Measurements from ENCODE around the gene ATP1A4.
"Not testable (repeated sequence)": the region's sequence is repeated elsewhere in the genome, so short reads cannot be mapped to it uniquely, and the experiment has no call there.

ATP1A4 gene

DNA sequence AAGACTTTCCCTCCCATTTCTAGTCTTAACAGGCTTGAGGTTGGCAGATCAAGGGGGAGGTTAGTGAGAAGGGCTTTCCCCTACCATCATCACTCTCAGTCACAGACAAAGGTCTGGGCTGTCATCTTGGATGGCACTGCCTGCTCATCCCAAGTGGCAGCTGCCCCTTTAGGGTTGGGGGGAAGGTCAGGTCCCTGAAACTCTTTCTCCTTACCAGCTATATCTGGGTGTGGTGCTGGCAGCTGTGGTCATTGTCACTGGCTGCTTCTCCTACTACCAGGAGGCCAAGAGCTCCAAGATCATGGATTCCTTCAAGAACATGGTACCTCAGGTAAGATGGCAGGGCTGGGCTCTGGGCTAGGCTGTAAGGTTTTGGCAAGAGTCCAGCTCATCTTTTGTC lies 27.7 kb upstream of the ATP1A4 start:
- no peak for DNase-seq (ENCODE audit: low spot score)

DNA sequence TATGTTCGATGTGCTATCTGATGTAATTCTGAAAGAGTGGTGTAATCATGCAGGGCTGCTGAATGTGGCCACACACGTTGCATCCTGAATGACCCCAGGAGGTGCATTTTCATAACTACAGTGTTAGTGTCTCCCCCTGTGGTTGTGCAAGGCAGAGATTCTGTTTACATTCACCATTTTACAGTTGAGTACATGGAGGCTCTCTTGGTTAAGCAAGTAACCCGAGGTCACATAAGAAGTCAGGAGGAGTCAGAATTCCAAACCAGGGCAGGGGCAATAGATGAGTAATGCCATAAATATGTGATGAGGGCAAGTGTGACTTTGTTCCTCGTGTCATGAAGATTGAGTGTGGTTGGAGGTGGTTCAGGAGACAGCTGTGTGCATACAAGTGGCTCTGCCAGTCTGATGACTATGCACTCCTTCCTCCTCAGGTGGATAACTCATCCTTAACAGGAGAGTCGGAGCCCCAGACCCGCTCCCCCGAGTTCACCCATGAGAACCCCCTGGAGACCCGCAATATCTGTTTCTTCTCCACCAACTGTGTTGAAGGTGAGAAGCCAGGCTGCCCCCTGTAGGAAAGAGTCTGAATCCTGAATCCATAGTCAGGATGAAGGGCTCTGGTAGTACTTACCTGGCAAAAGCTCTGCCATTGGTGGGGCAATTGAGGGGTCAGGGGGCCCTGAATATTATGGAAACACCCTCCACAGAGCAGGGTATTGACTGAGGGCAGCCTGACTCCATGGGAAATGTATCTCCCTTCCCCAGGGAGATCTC lies 26.5 kb upstream of the ATP1A4 start:
- no peak for DNase-seq (ENCODE audit: low spot score)

DNA sequence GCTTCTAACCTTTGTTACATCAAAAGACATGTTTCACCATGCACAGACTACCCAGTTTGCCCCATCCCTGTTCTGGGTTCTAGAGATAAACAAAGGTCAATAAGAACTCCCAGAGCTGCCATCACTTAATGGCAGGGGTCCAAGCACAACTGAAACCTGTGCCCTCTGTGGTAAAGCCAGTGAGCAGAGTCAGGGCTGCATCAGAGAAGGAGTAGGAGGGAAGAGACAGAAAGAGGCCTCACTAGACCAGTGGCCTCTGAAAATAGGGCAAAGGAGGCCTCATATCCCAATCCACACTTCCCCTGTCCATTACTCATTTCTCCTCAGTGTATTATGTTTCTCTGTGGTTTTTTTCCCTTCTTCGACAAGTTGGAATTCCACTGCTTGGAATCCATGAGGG lies 25.7 kb upstream of the ATP1A4 start:
- no peak for DNase-seq (ENCODE audit: low spot score)

DNA sequence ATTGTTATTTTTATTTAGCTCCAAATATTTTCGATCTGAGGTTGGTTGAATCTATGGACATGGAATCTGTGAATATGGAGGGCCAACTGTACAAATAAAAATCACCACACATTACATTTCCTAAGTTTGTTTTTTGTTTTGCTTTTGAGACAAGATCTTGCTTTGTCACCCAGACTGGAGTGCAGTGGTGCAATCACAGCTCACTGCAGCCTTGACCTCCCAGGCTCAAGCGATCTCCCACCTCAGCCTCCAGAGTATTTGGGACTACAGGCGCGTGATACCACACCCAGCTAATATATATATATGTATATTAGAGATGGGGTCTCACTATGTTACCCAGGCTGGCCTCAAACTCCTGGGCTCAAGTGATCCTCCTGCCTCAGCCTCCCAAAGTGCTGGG lies 25.1 kb upstream of the ATP1A4 start:
- DNase-seq (ENCODE audit: low spot score) = not testable (repeated sequence)

DNA sequence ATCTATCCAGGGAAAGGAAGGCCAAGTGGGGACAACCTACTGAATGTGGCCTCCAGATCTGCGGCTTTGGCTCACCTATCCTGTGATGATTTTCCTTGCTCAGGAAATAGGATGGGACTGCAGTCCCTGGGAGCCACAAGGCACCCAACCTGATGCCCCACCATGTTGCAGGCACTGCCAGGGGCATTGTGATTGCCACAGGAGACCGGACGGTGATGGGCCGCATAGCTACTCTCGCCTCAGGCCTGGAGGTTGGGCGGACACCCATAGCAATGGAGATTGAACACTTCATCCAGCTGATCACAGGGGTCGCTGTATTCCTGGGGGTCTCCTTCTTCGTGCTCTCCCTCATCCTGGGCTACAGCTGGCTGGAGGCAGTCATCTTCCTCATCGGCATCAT lies 24.0 kb upstream of the ATP1A4 start:
- DNase-seq (ENCODE audit: low spot score) = no peak

DNA sequence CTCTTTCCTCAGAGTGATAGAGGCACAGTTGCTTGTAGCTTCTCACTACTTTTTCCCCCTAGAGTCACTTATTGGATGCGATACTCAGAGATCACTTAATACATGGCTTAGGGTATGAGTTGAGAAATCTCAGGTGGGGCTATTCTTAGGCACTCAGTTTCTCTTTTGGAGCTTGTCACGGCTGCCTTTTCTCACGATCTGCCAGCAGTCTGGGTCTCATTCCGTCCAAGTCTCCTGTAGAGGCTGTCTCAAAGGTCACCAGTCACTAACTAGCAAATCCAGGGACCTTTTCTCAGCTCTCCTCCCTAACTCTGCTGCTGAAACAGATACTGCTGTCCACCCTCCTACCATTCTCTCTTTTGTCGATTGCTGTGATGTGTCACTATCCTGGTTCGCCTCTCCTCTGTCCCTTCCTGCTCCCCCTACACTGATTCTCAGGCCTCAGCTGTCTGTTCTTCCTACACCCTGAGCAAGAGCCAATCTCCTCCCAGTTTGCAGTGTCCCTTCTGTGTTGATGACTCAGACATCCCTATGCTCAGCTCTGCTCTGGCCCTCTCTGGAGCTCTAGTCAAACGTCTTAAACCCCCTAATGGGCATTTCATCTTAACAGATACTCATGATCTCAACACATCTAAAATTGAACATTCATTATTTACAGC lies 23.4 kb upstream of the ATP1A4 start:
- no peak for DNase-seq (ENCODE audit: low spot score)

DNA sequence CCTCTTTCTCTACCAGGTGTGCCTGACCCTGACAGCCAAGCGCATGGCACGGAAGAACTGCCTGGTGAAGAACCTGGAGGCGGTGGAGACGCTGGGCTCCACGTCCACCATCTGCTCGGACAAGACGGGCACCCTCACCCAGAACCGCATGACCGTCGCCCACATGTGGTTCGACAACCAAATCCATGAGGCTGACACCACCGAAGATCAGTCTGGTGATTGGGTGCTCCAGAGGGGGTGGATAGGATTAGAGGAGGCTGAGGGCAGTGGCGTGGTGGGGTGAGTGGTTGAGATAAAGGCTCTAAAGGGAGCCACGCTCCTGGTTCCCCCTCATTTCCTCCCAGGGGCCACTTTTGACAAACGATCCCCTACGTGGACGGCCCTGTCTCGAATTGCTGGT lies 22.8 kb upstream of the ATP1A4 start:
- DNase-seq (ENCODE audit: low spot score) = no peak

DNA sequence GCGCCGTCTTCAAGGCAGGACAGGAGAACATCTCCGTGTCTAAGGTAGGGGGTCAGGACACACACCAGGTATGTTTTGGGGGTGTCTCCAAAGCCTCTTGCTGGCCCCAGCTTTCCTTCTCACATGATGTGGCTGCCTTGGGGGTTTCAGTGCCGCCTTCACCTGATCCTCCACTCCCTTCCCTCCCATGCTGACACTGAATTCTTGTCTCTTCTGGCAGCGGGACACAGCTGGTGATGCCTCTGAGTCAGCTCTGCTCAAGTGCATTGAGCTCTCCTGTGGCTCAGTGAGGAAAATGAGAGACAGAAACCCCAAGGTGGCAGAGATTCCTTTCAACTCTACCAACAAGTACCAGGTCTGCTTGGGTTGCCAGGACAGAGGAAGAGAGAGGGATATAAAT lies 22.4 kb upstream of the ATP1A4 start:
- DNase-seq (ENCODE audit: low spot score) = no peak

DNA sequence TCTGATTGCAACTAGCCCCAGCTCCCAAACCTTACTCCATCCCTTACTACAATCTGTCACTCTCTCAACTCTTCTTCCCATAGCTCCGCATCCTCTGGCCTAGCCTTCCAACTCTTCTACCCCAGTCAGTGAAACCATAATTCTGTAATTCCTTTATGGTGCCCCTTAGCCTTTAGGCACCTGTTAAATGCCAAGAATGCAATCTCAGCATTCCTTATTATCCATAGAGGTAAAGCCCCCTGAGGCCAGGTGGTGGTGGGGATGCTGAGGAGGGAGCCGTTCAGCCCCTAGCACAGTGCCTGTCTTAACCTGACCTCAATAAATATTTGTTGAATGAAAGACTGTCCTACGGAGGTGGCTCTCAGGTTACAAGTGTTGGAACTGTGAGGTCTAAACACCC lies 21.8 kb upstream of the ATP1A4 start:
- DNase-seq (ENCODE audit: low spot score) = no peak

DNA sequence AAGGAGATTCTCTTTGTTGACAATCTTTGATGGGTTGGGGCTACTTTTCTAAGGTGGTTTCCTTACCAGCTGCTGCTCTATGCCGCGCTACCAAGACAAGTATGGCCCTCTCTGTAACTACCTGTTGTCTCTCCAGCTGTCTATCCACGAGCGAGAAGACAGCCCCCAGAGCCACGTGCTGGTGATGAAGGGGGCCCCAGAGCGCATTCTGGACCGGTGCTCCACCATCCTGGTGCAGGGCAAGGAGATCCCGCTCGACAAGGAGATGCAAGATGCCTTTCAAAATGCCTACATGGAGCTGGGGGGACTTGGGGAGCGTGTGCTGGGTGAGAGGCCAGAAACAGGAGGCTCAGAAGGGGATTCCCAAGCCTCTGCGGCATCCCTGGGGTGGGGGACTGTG lies 21.4 kb upstream of the ATP1A4 start:
- DNase-seq (ENCODE audit: low spot score) = no peak

DNA sequence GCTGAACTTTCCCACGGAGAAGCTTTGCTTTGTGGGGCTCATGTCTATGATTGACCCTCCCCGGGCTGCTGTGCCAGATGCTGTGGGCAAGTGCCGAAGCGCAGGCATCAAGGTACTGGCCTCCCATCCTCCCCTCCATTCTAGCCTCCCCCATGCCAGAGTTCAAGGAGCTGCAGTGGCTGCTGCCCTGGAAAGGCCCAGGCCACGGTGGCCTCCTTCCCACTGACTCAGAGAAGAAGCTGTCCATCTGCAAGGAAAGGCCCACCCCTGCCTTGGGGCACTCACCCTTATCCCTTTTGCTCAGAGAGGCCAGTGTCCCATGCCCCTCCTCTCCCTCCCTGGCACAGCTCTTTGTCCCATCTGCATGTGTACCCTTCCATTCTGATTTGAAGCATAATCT lies 20.9 kb upstream of the ATP1A4 start:
- no peak for DNase-seq (ENCODE audit: low spot score)

DNA sequence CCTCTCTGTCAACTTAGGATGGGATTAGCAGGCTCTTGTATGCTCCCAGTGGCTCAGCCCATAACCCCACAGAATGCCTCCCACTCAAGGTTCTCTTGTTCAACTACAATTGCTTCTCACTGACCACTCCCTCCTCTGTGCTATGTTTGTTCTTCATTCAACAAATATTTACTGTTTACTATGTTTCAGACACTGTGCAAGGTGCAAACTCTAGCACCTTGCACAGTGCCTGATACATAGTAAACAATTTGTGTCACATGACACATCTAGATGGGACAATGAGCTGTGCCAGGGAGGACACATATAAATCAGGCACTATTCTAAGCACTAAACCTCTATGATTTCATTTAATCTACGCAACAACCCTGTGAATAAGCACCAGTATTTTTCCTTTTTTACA lies 20.5 kb upstream of the ATP1A4 start:
- DNase-seq (ENCODE audit: low spot score) = no peak

DNA sequence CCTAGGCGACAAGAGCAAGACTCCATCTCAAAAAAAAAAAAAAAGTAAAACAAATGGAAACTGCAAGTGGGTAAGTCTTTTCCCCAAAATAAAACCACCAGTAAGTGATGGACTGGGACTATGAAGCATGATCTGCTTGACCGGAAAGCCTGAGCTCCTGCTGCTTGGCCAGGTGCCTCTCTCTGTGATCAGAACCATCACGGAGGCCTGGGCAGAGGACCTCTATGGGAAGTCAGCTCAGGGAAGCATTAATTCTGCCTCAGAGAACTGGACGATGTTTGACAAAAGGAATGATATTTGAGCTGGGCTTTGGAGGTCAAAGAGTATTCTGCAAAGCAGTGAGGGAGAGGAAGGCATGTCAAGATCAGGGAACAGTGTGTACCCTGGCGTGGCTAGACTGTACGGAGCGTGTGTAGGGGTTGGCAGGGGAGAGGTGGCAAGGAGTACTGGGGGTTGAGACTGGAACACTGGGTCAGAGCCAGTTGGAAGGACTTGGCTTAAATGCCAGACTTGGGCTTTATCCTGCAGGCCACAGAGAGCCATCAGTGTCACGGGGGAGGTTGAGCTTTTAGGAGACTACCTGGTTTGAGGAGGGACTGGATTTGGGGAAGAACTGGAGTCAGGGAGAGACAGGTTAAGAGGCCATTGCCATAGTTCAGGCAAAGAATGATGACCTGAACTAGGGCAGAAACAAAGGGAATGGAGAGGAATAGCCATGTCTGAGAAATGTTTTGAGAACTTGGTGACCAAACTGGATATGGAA lies 19.4 kb upstream of the ATP1A4 start:
- no peak for DNase-seq (ENCODE audit: low spot score)

DNA sequence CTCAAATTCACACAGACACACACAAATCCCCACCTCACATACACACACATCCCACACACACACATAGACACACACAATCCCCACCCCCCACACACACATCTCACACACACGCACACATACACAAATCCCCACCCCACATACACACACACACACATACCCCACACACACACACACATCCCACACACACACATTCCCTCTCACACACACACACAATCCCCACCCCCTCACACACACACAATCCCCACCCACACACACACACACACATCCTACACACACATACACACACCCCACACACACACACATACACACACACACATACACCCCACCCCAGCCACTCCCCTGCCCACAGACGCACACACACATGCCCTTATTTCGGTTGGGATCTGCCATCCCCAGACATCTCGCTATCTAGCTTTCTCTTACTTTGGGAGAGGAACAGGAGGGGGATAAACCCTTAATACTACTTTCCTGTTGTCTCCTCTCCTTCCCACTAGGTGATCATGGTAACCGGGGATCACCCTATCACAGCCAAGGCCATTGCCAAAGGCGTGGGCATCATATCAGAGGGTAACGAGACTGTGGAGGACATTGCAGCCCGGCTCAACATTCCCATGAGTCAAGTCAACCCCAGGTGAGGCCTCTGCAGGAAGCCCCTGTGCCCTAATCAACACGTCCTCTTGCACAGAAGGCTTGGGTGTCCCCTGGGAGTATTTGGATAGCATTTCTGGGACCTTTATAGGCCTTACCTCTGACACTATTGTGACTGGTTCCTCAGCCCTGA lies 17.2 kb upstream of the ATP1A4 start:
- no peak for DNase-seq (ENCODE audit: low spot score)

DNA sequence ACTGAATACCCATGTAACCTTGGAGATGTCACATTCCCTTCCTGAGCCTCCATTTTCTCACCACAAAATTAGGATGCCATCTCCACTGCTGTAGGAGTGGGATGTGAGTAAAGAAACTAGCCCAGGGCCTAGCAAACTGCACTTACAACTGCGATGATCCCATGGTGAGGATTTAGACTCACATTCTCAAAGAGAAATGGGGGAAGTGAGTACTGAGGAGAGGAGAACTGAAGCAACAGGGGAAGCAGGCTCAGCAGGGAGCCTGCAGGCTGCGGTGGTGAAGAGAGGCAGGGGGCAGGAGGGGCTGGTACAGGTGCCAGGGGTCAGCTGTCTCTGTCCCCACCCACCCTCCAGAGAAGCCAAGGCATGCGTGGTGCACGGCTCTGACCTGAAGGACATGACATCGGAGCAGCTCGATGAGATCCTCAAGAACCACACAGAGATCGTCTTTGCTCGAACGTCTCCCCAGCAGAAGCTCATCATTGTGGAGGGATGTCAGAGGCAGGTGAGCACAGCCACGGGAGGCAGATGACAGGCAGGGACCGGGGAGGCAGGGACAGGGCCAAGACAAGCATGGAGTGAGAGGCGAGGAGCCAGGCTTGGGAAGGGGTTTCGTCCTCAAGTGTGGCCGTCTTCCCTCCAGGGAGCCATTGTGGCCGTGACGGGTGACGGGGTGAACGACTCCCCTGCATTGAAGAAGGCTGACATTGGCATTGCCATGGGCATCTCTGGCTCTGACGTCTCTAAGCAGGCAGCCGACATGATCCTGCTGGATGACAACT lies 16.4 kb upstream of the ATP1A4 start:
- DNase-seq (ENCODE audit: low spot score) = no peak

DNA sequence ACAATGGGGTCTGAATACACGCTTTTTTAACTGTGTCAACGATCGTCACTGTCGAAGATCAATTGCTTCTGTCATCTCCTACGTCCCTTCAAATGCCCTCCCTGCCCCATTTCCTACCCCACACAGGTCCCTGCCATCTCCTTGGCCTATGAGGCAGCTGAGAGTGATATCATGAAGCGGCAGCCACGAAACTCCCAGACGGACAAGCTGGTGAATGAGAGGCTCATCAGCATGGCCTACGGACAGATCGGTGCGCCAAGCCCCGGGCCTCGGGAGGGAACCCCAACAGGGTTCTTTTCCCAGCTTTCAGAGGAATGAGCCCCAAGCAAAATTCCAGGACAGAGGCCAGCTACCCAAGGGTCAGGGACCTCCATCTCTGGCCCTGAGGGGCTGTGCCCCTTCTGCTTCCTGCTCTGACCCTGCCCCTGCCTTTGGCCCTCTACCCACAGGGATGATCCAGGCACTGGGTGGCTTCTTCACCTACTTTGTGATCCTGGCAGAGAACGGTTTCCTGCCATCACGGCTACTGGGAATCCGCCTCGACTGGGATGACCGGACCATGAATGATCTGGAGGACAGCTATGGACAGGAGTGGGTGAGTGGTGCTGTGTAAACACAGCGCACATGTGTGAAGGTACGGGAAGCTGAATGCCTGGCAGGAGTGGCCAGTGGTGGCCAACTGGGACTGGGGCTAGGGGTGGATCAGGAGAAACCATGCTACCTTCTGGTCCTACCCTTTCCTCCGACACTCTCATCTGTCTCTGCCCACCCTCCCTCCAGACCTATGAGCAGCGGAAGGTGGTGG lies 15.1 kb upstream of the ATP1A4 start:
- no peak for DNase-seq (ENCODE audit: low spot score)

DNA sequence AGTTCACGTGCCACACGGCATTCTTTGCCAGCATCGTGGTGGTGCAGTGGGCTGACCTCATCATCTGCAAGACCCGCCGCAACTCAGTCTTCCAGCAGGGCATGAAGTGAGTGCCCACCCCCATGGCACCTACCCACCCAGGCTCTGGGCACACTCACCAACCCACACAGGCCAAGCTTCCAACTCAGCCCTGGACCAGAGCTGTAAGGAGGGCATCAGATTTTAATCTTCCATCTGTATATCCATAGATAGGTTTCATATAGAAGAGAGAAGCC lies 14.5 kb upstream of the ATP1A4 start:
- no peak for DNase-seq (ENCODE audit: low spot score)

DNA sequence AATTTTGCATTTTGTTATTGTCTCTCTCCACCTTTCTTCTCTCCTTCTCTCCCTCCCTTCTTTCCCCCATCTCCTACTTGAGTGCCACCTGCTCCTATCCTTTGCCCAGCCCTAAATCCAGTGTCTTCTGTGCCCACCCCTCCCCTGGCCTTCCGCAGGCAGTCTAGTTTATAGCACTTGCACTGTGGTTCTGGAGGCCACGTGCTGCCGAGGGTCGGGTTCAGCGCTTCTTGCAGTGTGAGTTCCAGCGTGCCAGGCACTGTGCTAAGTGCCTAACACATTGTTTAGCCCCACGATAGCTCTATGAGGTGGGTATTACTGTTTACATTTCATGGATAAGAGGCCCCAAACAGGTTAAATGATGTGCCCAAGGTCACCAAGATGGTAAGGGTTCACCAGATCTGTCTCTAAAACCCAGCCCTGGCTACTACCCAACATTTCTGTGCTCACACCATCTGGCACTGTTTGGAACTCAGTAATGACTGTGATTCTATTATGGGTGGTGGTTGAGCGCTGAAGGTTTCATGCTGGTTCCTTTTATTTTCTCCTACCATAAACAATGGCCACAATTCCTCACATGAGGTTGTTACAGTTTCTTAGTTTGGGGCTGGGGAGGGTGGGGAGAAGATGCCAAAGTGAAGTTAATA lies 14.1 kb upstream of the ATP1A4 start:
- DNase-seq (ENCODE audit: low spot score) = no peak

DNA sequence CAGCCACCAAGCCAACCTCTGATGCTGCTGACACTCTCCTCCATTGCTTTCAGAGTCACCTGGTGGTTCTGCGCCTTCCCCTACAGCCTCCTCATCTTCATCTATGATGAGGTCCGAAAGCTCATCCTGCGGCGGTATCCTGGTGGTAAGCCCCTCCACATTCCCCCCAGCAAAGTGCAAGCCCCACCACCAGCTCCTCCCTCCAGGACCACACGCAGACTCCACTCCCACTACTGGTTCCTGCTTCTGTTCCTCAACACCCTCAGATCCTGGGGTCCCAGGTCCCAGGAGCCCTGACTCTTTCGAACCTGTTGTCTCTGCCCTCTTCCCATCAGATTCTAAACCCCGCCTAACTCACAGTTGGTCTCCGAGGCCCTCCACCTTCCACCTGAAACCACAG lies 11.6 kb upstream of the ATP1A4 start:
- no peak for DNase-seq (ENCODE audit: low spot score)

DNA sequence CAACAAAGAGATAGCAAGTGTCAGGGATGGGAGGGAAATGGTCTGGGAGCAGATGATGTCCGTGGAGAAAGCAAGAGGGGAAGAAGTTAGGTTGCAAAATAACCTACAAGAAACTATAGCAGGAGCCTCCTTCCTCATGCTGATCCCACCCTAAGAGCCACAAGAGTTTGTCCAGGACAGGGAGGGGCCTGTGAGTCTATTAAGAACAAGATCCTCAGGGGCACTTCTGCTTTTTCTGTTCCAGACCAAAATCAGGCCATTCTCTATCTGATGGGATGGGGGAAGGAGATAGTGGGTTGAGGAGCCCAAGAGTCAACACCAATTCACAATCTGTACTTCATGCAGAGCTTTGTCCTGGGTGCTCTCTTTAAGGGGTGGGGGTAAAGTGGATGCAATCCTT lies 7.7 kb upstream of the ATP1A4 start:
- no peak for DNase-seq (ENCODE audit: low spot score)

DNA sequence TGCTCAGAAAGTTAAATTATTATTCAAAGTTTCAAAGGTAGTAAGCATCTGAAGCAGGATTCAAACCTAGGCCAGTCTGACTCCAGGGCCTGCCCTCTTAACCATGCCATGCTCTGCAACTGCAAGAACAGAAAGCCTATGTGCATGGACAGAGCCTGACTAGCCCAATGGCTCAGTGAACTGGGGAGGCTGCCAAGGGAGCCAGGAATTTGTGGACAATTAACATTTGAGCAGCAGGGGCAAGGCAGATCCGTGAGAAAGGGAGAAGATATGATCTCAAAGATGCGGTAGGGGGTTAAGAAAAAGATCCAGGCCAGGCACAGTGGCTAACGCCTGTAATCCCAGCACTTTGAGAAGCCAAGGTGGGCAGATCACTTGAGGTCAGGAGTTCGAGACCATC lies 6.5 kb upstream of the ATP1A4 start:
- DNase-seq (ENCODE audit: low spot score) = no peak

All from D341Med (cell line).